Motor neuron (in vitro differentiated cells): ENCODE data around the gene IL10RB. TPM values are rescaled to one million over a fixed set of nuclear protein-coding genes. Genes with fewer than 3 reads are reported as not detected.

Source experiments
- ATAC-seq, 8 experiments: fragments of 200-7000 bp; cut with Tn5 transposase; replicated peaks in 6 of 8; 2 replicates each; pipeline ENCODE4 v1.8.0; 2021; ENCODE audit warnings: mild to moderate bottlenecking in 8 of 8, moderate library complexity in 8 of 8
- H3K27ac ChIP-seq, 2 donors: fragments of 250-450 bp; sonication (Bioruptor Pico); 2 replicates each; pipeline ENCODE4 v1.9.0; 2021; ENCODE audit warnings: antibody characterized with exemption in 2 of 2, mild to moderate bottlenecking in 2 of 2, moderate library complexity in 1 of 2
- H3K4me1 ChIP-seq, 2 donors: fragments of 250-450 bp; sonication (Bioruptor Pico); replicated peaks in 1 of 2; 2 replicates each; pipeline ENCODE4 v1.6.1; 2021; ENCODE audit warnings: antibody characterized with exemption in 2 of 2, mild to moderate bottlenecking in 2 of 2, moderate library complexity in 1 of 2
- H3K4me3 ChIP-seq, 5 donors: fragments of 250-450 bp; sonication (Bioruptor Pico); 2 replicates each; pipeline ENCODE4 v1.9.0; 2021; ENCODE audit warnings: antibody characterized with exemption in 5 of 5, mild to moderate bottlenecking in 5 of 5, moderate library complexity in 4 of 5
- WGBS, 10 experiments: fragments of 450-650 bp; shearing (Covaris generic); methylation state at CpG; one replicate each; pipeline ENCODE4 v1.0.0; 2022; 5-methylcytosine and 5-hydroxymethylcytosine counted together
- in situ Hi-C, 9 experiments: fragments of 400-800 bp; cut with MboI; loops; one replicate each; pipeline ENCODE4 v1.15.0; 2021; ENCODE audit warnings: low sequenced_read_pairs in 9 of 9, low pct_unique_long_range_greater_than_20kb in 2 of 9; ENCODE audit not compliant: unreplicated experiment in 9 of 9
- total RNA-seq, 8 experiments: library from RNA; unstranded; fragments of 300-600 nt; gene quantifications; 2 replicates each; pipeline versions ENCODE4 v1.2.3 to v1.2.4, GENCODE V29; 2022

Gene IL10RB
- total RNA-seq, 8 experiments from 2014 or later: 4.1 to 17.8 (median 9.7) TPM

DNA sequence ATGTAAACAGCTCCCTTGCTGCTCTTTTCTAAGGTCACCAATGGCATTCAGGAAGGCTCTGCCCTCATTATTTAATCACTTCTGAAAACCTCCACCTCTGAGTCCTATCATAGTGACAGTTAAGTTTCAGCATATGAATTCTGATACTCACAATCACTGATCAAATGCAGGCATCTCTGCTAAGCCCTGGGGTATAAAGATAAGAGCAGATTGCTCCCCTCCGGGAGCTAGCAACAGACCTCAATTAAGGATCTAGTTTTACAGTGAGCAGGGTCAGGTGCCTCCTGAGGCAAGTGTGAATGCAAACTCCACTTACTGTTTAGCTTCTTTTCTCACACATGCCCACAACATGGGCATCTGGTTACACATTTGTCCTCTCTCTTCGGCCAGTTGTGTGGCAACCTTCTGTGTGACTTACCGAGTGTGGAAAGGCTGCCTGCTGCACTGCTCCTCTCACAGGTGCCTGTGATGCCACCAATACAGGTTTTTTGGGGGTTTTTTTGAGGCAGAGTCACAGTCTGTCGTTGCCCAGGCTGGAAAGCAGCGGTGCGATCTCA lies 15.0 kb downstream of the IL10RB start:
- in situ Hi-C loops: no loop called here
- no peak for ATAC-seq
- 45 to 100% (median 90%) methylated on average over 1 to 5 of the region's 6 CpGs; no CpG with 5 or more reads in 3 of the 10 experiments for whole genome bisulfite sequencing, 10 experiments
- H3K27ac ChIP-seq: no peak overlapping the region
- no peak overlapping the region for H3K4me3 ChIP-seq
- H3K4me1 ChIP-seq: no peaks in the 10 kb centered on the region

GRCh38 chr21:33283203-33283602 lies 17.0 kb downstream of the IL10RB start:
- no peak overlapping the region for H3K27ac ChIP-seq
- H3K4me3 ChIP-seq: no peak overlapping the region
- peak in 2 of 8 experiments; percentile 14 to 29 for ATAC-seq
- H3K4me1 ChIP-seq: no peaks in the 10 kb centered on the region
- WGBS, 10 experiments: 92 to 100% (median 100%) methylated on average over 2 to 4 of the region's 5 CpGs; no CpG with 5 or more reads in 3 of the 10 experiments
- in situ Hi-C loops: no loop called here

GRCh38 chr21:33286076-33286475 lies 19.9 kb downstream of the IL10RB start:
- WGBS, 10 experiments: 45 to 92% (median 83%) methylated on average over 1 to 6 of the region's 11 CpGs; no CpG with 5 or more reads in 4 of the 10 experiments
- no peak overlapping the region for H3K27ac ChIP-seq
- no peak for ATAC-seq

GRCh38 chr21:33286600-33287456 lies 20.7 kb downstream of the IL10RB start:
- in situ Hi-C loops: no loop called here
- WGBS, 10 experiments: 0 to 90% (median 82%) methylated on average over 1 to 13 of the region's 15 CpGs; no CpG with 5 or more reads in 1 of the 10 experiments
- Histone ChIP-seq H3K4me3 (no peak overlapping the region), H3K4me1 (no peaks in the 10 kb centered on the region), H3K27ac (no peak overlapping the region)
- ATAC-seq: peak in 3 of 8 experiments; percentile 83 to 89 (median 88)

More at GRCh38 chr21:33286076-33286475, 19.9 kb downstream of the IL10RB start:
- in situ Hi-C loops: no loop called here
- no peaks in the 10 kb centered on the region for H3K4me1 ChIP-seq
- no peak overlapping the region for H3K4me3 ChIP-seq

GRCh38 chr21:33289199-33289819 lies 23.1 kb downstream of the IL10RB start:
- WGBS, 10 experiments: 77 to 100% (median 90%) methylated on average over 1 to 7 of the region's 11 CpGs; no CpG with 5 or more reads in 5 of the 10 experiments
- in situ Hi-C loops: no loop called here
- Histone ChIP-seq H3K4me3 (no peak overlapping the region), H3K4me1 (no peaks in the 10 kb centered on the region), H3K27ac (no peak overlapping the region)
- ATAC-seq: peak in 1 of 8 experiments; percentile 34

DNA sequence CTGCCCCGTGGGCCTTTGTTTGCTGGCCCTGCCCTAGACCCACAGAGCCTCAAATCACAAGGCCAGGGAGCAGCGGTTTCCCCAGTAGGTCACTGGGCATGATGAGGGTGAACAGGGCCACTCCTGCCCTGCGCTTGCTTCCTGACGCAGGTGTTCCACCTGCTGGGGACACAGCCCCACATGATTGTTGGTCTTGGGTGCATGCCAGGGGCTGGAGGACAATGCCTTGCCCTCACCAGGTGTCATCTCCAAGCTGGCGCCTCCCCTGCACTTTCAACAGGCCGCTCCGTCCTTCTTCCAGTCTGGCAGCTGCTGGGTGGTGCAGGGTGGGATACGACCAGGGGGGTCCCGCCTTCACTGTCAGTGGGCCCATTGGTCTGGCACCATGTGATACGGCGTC lies 24.3 kb downstream of the IL10RB start:
- Histone ChIP-seq H3K4me3 (no peak overlapping the region), H3K4me1 (no peaks in the 10 kb centered on the region), H3K27ac (no peak overlapping the region)
- in situ Hi-C loops: no loop called here
- no peak for ATAC-seq
- WGBS, 10 experiments: 80 to 100% (median 100%) methylated on average over 1 to 8 of the region's 11 CpGs; no CpG with 5 or more reads in 4 of the 10 experiments

GRCh38 chr21:33291686-33292085 lies 25.5 kb downstream of the IL10RB start:
- ATAC-seq: no peak
- Histone ChIP-seq H3K4me1 (no peaks in the 10 kb centered on the region), H3K27ac (no peak overlapping the region), H3K4me3 (no peak overlapping the region)
- in situ Hi-C loops: no loop called here
- WGBS, 10 experiments: 90 to 100% (median 97%) methylated on average over 1 to 3 of the region's 9 CpGs; no CpG with 5 or more reads in 6 of the 10 experiments

GRCh38 chr21:33292724-33293123 lies 26.6 kb downstream of the IL10RB start:
- H3K4me1 ChIP-seq: no peaks in the 10 kb centered on the region
- H3K27ac ChIP-seq: no peak overlapping the region
- in situ Hi-C loops: no loop called here
- WGBS, 10 experiments: 40 to 100% (median 100%) methylated on average over 1 to 2 of the region's 5 CpGs; no CpG with 5 or more reads in 7 of the 10 experiments
- ATAC-seq: peak in 1 of 8 experiments; percentile 79
- no peak overlapping the region for H3K4me3 ChIP-seq

DNA sequence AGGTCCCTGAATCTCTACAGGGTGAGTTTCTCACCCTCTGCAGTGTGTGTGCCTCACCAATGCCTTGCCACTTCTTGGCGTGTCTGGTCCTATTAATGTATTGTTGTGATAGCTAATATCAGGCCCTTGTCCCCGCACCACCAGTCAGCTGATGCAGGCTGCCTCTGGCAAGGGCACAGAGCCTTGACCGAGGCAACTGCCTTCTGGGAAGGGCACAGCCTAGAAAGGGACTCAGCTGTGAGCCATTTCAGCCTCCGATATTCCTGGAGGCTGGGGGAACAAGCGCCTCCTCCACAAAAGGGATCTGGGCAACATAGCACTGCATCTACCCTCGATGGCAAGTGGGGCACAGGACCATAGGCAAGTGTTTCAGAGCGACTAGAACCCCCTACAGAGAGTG lies 27.0 kb downstream of the IL10RB start:
- WGBS, 10 experiments: 60 to 100% (median 89%) methylated on average over 2 to 4 of the region's 7 CpGs; no CpG with 5 or more reads in 4 of the 10 experiments
- no peaks in the 10 kb centered on the region for H3K4me1 ChIP-seq
- in situ Hi-C loops: no loop called here
- no peak overlapping the region for H3K4me3 ChIP-seq
- H3K27ac ChIP-seq: no peak overlapping the region
- ATAC-seq: no peak

- Histone ChIP-seq H3K4me1 (no peaks in the 10 kb centered on the region), H3K27ac (no peak overlapping the region), H3K4me3 (no peak overlapping the region)
- in situ Hi-C loops: no loop called here
- 60 to 91% (median 77%) methylated on average over 3 to 4 of the region's 7 CpGs; no CpG with 5 or more reads in 4 of the 10 experiments for WGBS, 10 experiments
- no peak for ATAC-seq
Observed at GRCh38 chr21:33293811-33294216, 27.6 kb downstream of the IL10RB start.

GRCh38 chr21:33296156-33296555 lies 30.0 kb downstream of the IL10RB start:
- ATAC-seq: no peak
- Histone ChIP-seq H3K4me1 (no peaks in the 10 kb centered on the region), H3K27ac (no peak overlapping the region), H3K4me3 (no peak overlapping the region)
- in situ Hi-C loops: no loop called here
- WGBS, 10 experiments: 74 to 100% (median 76%) methylated on average over 1 to 5 of the region's 6 CpGs; no CpG with 5 or more reads in 5 of the 10 experiments

- no peak overlapping the region for H3K27ac ChIP-seq
- 40 to 93% (median 80%) methylated on average over 1 to 5 of the region's 5 CpGs; no CpG with 5 or more reads in 3 of the 10 experiments for WGBS, 10 experiments
- H3K4me3 ChIP-seq: no peak overlapping the region
- ATAC-seq: peak in 1 of 8 experiments; percentile 58
- H3K4me1 ChIP-seq: no peaks in the 10 kb centered on the region
- in situ Hi-C loops: no loop called here
Observed at GRCh38 chr21:33299181-33299752, 33.1 kb downstream of the IL10RB start.
